HG03558 (cell line): ENCODE results near the gene COL27A1.
"Not testable (repeated sequence)": the region's sequence is repeated elsewhere in the genome, so short reads cannot be mapped to it uniquely, and the experiment has no call there.

Experiments
- ATAC-seq: cut with Tn5 transposase; IDR thresholded peaks from one replicate; pipeline ENCODE4 v1.9.1; 2021; ENCODE audit warnings: moderate number of reproducible peaks; ENCODE audit not compliant: unreplicated experiment; ENCODE audit errors: extremely low read depth

COL27A1 gene

DNA sequence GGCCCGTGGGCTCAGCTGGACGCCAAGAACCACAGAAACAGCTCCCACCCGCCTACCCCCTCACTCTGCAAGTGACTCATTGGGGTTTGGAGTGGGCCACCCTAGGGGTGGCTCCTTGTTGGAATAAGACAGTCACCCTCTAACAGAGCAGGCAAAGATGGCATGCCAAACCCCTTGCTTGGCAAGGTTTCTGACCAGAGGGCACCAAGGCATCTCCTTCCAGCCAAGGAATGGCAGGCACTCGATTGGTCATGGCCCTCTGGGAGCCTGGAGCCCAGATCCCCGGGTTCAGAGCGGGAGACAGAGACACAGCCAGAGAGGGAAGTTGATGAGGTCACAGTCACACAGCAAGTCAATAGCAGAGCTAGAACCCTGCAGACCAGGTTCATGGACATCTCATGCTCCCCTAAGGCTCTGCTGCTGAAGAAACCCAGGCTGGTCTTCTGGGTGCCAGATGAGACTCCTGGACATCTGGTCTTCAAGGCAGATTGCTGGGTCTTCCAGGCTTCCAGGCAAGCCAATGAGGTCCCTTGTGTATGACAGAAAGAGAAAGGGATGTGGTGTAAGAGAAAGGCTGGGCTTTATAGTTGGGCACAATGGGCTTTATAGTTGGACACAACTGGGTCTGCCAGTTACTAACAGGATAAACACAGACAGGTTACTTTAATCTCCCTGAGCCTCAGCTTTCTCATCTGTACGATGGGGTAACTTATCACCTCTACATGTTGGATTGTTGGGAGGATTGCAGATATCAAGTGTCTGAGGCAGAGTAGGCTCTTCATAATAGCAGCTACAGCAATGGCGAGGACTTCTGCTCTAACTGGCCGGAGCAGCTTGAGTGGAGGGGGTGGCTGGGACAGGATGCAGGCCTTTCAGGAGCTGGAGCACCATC lies 33.0 kb upstream of the COL27A1 start:
- ATAC-seq = no peak

DNA sequence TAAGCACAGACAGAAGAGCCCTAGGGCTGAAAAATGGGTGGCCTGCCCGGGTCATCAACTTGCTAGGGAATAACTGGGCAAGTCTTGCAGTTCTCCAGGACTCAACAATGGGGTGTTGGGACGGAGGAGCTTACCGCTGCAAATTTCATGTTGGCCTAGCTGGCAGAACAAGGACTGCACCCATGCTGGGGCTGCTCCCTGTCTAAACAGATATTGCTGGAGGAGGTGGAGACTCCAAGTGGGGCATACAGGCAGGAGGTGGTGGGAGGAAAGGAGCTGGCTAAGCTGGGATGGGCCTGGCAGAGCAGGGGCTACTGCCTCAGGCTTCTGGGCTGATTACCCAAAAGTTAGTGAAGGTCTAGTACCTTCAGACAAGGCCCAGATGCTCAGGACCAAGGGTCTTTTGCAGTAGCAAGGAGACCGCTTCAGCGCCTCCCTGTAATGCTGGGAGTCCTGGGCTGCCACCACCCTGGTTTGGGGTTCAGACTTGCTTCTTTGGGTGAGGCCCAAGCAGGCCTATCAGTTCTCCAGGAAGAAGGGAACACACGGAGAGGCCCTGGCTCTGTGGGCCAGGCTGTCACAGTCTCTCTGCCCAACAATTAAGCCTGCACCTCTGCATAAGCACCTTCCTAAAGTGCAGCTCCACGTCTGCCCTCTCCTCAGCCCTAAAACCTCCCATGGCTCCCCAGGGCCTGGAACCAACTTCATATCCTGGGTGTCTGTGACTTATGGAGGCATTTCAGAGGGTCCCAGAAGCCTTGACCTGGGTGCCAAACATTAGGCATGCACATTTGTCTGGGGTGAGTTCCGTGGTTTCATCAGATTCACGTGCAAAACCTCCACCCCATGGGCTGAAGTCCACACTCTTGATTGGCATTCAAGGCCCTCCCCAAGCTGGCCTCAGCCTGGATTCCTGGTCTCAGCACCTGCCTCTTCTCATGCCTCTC lies 32.0 kb upstream of the COL27A1 start:
- no peak for ATAC-seq

DNA sequence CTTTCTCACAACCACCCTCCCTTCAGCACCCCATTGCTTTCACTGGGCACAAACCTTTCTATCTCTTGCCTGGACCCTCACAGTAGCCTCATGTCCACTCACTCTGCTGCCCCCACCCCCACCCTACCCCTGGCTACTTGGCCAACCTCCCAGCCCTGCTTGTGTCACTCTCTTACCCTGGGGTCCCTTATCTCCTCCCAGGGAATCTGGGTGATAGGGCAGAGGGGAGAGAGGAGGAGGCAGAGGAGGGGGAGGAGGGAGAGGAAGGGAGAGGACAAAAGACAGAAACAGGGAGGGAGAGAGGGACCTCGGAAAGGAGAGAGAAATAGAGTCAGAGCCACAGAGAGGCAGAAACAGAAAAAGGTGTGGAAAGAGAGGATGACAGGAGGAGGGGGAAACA lies 31.2 kb upstream of the COL27A1 start:
- no peak for ATAC-seq

DNA sequence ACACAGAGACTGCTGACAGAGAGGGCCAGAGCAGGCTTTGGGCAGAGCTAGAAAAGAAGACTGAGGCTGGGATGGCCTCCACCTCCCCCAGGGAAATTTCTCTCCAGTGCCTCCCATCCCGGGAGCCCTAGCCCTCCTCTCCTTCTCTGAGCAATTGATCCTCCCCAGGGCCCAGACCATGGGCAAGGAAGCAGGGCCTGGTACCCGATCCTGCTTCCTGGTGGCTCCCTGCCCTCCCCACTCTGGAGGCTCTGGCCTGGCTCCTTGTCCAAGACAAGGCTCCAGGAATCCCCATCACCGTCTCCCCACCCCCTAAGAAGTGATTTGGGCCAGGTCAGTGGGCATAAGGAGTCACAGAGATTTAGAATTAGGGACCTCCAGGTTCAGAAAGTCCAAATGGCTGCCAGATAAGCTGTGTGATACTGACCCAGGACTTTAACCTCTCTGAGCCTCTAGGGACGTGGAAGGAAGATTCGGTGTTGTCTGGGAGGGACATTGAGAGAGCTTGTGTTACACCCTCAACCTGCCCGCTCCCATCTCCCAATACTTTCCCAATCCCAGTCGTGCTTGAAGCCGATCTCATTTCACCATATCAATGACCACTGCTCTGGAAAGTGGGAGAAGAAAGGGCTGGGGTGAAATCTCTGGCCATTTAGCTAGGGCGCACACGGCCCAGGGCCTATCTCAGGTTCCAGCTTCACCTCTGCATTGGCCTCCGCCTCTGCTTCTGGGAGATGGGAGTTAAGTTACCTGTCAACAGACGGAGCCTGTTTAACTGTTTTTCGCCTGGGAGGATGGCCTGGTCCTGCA lies 30.5 kb upstream of the COL27A1 start:
- no peak for ATAC-seq

DNA sequence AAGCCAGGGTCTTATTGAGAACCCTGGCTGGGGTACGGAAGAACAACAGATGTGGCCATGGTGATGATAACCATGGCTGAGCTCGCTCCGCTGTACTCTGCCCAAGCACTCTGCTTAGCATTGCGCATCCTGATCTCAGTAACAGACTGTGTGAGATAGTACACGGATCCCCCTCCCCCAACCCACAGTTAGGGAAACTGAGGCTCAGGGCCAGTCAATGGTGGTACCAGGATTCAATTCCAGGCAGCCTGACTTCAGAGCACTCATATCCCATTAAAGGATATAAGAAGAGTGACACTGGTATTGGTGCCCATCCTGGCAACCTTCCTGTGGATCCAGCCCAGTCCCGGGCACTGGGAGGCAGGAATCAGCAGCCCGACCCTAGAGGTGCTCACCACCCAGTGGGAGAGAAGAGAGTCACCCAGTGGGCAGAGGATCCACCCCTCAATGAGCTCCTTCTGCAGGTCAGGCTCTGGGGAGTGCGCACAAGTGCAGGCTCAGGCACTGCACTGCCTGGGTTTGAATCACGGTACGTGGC lies 29.8 kb upstream of the COL27A1 start:
- no peak for ATAC-seq

DNA sequence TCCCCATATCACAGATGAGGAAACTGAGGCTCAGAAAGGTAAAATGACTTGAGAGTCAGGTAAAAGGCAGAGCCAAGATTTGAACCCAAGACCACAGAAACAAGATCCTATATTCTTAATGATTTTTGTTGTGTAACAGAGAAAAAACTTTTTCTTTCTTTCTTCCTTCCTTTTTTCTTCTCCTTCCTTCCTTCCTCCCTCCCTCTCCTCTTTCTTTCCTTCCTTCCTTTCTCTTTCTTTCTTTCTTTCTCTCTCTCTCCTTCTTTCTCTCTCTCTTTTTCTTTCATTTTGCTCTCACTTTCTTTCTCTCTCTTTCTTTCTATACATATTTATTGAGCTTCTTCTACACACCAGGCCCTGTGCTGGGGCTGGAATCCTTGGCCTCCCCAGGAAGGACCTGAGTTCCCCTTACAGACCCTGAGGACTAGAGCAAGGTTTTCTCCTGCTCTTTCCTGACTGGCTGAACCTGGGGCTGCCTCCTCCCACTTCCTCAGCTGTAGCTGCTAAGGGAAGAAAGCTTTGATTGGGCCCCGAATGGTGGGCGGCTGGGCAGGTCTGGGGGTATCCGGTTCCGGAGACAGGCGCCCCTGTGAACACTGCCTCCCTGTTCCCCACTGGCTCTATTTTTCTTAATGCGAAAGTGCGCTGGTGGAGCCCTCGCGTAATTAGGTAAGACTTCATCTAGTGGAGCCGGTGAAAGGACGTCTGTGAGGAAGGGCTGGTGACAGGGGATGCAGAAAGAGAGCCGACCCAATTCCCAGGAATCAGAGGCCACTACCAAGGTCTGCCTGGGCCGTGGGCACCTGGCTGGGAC lies 28.9 kb upstream of the COL27A1 start:
- no peak for ATAC-seq

DNA sequence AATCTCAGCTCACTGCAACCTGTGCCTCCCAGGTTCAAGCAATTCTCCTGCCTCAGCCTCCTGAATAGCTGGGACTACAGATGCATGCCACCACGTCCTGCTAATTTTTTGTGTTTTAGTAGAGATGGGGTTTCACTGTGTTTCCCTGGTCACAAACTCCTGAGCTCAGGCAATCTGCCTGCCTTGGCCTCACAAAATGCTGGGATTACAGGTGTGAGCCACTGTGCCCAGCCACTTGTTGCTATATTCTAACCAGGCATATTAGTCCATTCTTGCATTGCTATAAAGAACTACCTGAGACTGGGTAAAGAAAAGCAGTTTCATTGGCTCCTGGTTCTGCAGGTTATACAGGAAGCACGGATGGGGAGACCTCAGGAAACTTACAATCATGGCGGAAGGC lies 26.6 kb upstream of the COL27A1 start:
- ATAC-seq = not testable (repeated sequence)

DNA sequence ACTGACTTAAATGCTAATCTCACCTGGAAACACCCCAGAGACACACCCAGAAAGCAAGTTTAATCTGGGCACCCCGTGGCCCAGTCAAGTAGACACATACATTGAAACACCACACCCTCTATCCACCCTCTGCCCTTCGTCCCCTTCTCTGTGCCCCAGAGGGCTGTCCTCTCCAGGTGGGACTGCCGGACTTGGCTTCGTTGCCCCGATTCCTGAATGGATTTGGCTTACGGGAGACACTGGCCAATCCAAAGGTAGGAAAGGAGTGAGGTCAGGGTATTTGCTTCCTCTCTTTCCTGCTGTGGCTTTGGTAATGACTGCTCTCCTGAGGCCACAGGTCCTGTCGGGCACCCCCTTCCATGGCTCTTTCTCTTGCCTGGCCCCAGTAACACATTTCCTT lies 25.2 kb upstream of the COL27A1 start:
- no peak for ATAC-seq

DNA sequence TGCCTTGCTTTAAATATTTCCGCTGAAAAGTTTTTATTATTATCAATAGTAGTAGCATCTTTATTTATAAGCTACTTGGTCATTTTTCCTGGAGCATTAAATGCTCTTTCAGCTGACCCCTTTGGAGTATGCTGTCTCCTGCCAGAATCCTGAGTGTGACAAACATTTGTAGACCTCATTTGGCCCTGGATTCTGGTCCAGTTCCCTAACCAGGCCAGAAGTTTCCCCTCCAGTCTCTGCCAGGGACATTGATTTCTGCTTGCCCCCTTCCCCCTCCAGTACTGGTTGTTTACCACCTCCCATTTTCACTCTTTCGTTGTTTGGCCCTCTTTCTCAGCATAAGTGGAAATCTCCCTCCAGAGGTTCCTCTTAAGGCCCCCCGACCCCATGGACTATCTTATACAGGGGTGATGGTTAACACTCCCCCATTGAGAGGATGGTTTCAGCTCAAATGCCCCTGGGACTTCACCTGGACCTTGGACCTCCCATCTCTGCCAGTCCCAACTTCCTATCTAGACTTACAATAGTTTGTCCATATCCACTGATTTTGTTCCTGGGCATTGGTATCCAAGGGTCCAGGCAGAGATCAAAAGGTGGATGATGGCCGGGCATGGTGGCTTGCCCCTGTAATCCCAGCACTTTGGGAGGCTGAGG lies 24.6 kb upstream of the COL27A1 start:
- ATAC-seq = no peak

DNA sequence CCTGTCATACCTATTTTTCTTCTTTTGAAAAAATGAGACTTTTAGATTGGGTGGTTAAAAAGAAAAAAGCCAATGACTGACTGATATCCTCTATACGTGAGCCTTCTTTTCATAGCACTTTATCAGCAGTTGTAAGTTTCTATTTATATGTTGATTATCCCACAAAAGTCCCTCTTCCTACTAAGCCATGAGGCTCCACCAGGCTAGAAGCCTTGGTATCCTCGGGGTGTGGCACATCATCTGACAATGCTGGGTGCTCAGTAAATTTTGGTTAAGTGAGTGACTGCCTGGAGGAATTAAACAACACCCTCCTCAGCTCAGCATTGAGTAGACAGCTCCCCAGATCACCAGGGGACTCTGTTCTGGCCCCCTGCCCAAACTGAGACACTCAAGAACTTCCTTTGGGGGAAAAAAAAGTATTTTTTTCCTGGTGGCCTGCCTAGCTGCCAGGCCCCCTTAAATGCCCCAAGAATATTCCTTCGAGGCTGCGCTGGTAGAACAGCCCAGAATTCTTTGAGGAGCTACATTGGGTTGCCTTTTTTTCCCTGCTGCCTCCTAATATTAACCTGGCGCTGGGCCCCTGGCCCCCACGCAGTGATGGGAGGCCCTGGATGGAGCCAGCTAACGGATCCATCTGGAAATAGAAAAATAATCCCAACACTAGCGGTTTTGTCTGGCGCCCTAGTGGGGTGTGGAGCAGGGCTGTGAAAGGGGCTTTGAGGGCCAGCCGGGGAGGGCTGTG lies 23.4 kb upstream of the COL27A1 start:
- ATAC-seq = no peak

DNA sequence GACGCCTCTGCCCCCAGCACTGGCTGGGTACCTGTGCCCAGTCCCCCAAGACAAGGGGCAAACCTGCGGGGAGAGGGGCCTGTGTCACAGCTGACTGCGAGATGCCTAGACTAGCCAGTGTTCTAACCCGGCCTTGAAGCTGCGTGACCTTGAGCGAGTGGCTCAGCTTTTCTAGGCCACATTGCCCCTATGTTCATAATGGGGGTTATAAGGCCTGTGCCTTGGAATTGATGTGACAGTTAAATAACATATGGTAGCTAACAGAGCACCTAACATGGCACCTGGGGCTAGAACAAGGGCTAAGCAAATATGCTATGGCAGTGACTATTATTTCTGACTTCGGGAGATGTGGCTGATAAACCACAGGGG lies 22.8 kb upstream of the COL27A1 start:
- no peak for ATAC-seq

DNA sequence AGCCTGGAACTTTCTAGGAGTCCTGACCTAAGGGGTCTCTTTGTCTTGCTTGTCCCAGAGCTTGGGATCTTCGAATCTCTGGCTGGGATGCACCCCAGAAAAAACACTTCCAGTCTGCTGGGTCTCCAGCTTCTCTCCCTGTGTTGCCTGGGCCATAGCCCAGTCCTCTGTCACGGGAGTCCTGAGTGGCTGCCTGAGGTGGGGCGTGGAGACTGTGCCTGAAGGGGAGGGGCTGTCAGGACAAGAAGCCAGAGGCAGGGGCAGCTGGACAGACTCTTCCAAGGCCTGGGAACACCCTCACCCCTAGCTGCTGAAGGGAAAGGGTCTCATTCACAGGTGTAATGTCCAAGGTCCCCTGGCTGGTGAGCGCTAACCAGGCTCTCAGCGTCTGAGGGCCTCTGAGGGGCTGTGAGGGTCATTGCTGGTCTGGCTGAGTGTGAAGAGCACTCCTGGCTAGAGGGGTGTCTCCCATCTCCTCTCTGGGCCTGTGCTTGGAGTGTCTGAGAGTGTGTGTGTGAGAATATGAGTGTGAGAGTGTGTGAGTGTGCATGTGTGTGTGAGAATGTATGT lies 20.4 kb upstream of the COL27A1 start:
- ATAC-seq = no peak

DNA sequence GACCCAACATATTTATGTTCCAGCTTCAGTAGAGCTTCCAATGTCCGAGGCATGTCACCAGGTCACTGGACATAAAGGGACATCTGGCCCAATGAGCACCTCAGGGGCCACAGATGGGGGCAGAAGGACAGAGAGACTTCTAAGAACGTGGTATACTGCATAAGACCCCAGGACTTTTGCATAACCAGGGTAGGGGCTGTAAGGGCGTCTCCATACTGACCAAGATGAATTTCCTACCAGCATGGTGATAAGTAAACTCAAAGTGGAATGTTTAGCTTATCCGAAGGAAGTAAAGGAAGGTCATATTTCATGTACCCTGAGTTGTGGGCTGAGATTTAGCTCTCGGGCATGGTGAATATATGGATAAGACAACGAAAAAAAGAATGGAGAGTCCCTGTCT lies 17.5 kb upstream of the COL27A1 start:
- ATAC-seq = no peak

DNA sequence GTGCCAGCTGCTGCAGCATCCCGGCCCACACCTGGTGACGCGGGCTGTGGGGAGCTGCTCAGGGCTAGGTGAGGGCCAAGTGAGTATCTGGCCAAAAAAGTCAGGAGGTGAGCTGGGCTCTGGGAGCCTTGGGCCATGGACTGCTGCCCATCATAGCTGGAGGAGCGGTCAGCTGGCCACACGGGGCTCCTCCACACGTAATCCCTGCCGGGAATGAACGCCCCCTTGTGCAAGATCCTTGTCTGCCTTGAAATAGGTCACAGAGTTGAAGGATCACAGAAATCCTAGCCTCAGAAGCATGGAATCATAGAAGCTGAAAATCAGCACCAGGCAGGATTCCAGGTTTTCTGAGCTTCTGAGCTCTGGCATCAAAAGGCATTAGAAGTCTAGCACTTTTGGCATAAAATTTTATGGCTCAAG lies 16.8 kb upstream of the COL27A1 start:
- no peak for ATAC-seq

DNA sequence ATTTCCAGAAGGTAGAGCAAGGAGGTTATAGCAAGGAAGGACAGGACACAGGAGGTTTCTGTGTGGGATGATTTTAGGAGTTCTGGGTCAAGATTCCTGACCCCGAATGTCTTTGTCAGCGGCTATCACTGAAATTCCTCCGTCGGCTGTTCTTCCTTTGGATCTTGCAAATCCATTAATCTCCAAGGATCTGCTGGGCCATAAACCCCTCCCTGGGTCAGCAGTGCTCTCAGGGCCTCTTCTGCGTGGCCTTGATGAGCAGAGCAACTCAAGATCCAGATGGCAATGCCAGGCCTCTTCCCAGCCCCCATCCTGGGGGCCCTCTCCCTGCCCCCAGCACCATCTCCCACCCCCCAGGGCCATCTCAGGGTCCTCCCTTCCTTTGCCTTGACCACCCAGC lies 16.3 kb upstream of the COL27A1 start:
- ATAC-seq = no peak

DNA sequence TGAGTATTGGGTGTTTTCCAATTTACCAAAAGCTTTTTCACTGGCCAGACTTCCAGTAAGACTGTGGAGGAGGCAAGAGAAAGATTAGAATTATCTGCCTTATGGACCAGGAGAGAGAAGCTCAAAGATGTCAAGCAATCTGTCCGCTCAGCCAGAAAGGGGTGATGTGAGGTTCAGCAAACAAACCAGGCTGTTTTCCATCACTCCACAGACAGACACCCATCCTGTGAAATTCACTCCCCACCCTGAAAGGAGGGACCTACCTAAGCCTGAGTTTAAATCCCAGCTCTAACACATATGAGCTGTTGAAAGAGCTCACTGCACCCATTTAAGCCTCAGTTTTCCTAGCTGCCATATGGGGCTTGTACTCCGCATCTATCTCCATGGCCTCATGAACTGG lies 14.9 kb upstream of the COL27A1 start:
- no peak for ATAC-seq

DNA sequence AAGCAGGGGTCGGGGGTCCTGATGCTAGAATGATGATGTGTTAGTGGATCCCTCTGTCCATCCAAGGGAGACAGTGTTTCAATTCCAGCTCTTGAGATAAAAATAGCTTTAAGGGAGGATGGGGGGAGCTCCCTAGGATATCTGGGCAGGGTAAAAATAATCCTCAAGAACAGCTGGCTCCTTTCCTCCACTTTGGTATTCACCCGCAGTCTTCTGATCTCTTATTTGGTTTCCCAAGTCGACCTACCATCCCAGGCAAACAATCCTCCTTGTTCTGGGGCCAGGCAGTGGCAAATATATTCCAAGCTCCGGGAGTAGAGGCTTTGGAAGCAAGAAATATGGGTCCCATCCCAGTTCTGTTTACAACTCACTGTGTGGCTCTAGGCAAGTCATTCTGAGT lies 14.5 kb upstream of the COL27A1 start:
- no peak for ATAC-seq
